NCI-H1092 treated with DMSO at 0.1 percent for 48 hours (cell line): Measurements from ENCODE around the gene CCDC40.

Experiments used
- DNase-seq: peaks from one replicate; lab custom pipeline; 2025; lab: John Stamatoyannopoulos, UW

Gene CCDC40

GRCh38 chr17:80018917-80019651 is 17.4 kb upstream of the CCDC40 start:
- no peak for DNase-seq

GRCh38 chr17:80021600-80021999 is 14.8 kb upstream of the CCDC40 start:
- DNase-seq: no peak

- DNase-seq: peak; percentile 35
Measured at GRCh38 chr17:80023481-80024205, 12.8 kb upstream of the CCDC40 start.

GRCh38 chr17:80024206-80024972 is 12.1 kb upstream of the CCDC40 start:
- DNase-seq: no peak

GRCh38 chr17:80025140-80025539 is 11.3 kb upstream of the CCDC40 start:
- peak; percentile 70 for DNase-seq

- peak; percentile 83 for DNase-seq
Measured at GRCh38 chr17:80025796-80026195, 10.6 kb upstream of the CCDC40 start.

GRCh38 chr17:80026359-80027042 is 9.9 kb upstream of the CCDC40 start:
- peak; percentile 89 for DNase-seq

- no peak for DNase-seq
Measured at GRCh38 chr17:80027043-80027435, 9.4 kb upstream of the CCDC40 start.

GRCh38 chr17:80028030-80028429 is 8.4 kb upstream of the CCDC40 start:
- DNase-seq: peak; percentile 67

GRCh38 chr17:80029258-80029974 is 7.0 kb upstream of the CCDC40 start:
- peak; percentile 81 for DNase-seq

GRCh38 chr17:80030730-80031410 is 5.6 kb upstream of the CCDC40 start:
- peak; percentile 92 for DNase-seq

GRCh38 chr17:80031691-80032430 is 4.6 kb upstream of the CCDC40 start:
- DNase-seq: no peak

GRCh38 chr17:80032614-80033171 is 3.7 kb upstream of the CCDC40 start:
- no peak for DNase-seq

GRCh38 chr17:80033840-80034239 is 2.6 kb upstream of the CCDC40 start:
- no peak for DNase-seq

- no peak for DNase-seq
Measured at GRCh38 chr17:80034791-80035686, 1.4 kb upstream of the CCDC40 start.

GRCh38 chr17:80035687-80035936 is 830 bp upstream of the CCDC40 start, which contains the start of gene TBC1D16:
Gene TBC1D16, minus strand, starts transcription at chr17:80035872. Its CDS starts 22,325 bp downstream, at chr17:80013547.
- DNase-seq: no peak

GRCh38 chr17:80036715-80037477 is 454 bp downstream of the CCDC40 start:
- peak; percentile 90 for DNase-seq

- DNase-seq: no peak
Measured at GRCh38 chr17:80043963-80044362, 7.5 kb downstream of the CCDC40 start.
